GM18868 (cell line): ENCODE data around the gene PHF23.

ENCODE experiments used
- ATAC-seq: cut with Tn5 transposase; IDR thresholded peaks from one replicate; pipeline ENCODE4 v1.9.1; 2021; ENCODE audit warnings: mild to moderate bottlenecking, moderate library complexity; ENCODE audit not compliant: unreplicated experiment

The PHF23 gene

DNA sequence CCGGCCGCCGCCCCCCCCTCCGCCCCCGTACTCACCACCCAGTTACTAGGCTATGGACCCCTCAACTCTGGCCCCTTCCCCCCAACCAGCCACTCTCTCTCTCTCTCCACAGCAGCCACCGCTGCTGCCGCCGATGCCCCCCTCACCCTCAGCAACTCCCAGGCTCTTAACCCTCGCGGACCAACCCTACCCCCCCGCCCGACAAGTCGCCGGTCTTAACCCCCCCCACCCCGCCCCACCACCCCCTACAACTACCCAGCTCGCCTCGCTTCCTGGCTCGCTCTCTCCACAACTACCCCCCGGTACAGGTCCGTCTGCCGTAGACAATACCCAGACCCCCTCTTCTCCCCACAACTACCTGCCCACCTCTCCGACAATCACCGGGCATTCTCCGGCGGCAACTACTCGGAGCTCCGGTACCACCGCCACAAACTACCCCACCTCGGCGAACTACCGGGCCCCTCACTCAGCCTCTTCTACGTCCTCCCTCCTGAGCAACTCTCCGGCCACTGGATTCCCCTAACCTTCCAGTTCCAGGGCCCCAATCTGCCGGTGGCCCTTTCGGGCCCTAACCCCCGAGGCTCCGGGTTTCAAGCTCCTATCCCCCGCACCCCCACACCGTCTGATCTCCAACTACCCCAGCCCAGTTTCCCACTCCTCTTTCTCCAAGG, 702 bp downstream of the PHF23 start:
- no peak for ATAC-seq

DNA sequence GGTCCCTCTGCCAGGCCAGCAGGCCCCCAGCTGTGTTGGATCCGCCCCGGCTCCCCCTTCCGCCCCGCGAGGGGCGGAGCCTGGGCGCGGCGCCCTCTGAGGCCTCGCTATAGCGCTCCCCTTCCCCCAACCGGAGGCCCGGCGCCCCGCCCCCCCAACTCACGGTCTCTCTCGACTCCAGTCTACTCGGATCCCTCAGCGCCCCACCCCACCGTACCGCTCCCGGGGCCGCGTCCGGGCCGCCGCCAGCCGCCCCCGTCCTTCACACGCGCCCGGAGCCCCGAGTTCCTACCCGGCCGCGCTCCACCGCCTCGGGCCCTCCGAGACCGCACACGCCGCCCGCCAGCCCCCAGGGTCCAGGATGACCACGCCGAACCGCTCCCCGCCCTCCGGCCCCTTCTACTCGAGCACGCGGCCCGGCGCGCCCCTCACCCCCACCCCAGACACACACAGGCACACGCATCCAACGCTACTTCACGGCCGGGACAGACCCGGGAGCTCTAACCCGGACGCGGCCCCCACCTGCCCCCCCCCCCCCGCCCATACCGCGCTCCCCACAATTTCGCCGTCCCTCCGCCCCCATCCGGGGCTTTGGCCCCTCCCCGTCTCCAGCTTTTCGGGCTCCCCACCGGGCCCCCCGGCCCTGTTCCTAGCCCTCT, 1.4 kb downstream of the PHF23 start:
- no peak for ATAC-seq

- no peak for ATAC-seq
These were observed 1.9 kb downstream of the PHF23 start for GRCh38 chr17:7237266-7237760.

GRCh38 chr17:7236808-7237207, 2.4 kb downstream of the PHF23 start:
- no peak for ATAC-seq

DNA sequence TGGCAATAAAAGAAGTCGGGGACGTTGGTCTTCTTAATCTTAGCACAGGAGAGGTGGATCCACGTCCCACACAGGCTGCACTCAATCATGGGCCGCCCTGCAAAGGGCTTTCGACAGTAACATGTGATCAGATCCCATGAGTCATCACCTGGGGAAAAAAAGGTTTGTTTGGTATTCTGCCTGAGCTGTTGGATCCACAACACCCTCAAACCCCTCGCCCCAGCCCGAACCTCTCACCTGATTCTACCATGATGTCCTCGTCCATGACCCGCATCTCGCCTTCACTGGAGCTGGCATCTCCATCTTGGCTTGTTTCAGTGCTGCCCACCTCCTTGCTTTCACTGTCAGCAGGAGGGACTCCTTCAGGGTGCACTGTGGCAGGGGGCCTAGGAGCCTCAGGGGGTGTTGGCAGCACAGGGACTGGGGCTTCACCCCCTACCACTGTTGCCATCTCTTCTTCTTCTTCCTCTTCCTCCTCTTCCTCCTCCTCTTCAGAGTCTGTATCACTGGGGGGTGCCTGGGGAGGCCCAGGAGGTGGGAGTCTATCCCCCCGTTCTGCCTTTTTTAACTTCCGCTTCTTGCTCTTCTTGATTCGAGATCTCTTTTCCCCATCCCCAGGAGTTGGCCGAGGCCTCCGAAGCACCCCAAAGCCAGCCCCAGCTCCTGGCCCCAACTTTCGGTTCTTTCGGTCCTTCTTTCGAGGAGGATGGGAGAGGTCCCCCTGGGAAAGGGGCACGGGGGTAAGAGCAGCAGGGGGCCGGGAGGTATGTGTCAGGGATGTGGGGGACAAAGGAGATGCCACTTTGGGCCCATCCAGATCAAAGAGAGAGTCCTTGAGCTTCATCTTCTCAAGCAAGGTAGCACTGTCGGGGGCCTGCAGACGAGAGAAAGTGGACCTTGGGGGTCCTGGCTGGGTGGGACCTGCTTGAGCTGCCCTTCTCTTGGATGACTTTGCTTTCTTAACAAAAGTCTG, 3.3 kb downstream of the PHF23 start:
- no peak for ATAC-seq

- peak; percentile 55 for ATAC-seq
These were observed 4.9 kb downstream of the PHF23 start, which contains the start of gene DVL2 for GRCh38 chr17:7234083-7234951. TSS of gene DVL2 (minus strand) at chr17:7234517. CDS start at chr17:7234262, 255 bp downstream.

DNA sequence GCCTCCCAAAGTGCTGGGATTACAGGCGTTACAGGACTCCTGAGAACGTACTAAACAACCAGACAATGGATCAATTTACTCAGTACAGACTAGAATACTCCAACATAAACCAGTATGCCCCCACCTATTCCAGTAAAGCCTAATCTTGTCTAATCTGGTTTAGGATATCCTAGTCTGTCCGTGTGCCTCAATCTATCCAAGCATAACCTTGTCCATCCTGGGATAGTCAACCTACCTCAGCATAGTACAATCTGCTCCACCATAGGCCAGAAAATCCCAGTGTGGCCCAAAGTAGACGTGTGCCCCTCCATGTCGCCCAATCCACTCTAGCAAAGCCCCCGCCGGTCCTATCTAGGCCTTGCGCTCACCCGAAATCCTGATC, 5.6 kb downstream of the PHF23 start:
- ATAC-seq = no peak

DNA sequence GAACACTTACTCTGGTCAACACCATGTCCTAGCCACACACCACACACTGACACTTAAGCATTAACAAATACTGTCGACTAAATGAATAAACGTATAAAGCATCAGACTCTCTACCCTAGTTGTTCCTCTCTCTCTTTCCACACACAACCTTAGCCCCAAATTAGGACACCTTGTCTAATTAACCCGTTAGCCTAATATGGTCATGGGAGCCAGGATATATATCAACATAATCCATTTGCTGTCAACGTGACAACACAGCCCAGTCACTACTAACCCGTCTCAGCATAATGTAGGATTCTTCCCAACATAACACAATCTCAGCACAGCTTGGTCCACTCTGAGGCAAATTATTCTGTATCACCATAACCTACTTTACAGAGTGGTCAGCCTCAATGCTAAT, 7.1 kb downstream of the PHF23 start:
- ATAC-seq = no peak

DNA sequence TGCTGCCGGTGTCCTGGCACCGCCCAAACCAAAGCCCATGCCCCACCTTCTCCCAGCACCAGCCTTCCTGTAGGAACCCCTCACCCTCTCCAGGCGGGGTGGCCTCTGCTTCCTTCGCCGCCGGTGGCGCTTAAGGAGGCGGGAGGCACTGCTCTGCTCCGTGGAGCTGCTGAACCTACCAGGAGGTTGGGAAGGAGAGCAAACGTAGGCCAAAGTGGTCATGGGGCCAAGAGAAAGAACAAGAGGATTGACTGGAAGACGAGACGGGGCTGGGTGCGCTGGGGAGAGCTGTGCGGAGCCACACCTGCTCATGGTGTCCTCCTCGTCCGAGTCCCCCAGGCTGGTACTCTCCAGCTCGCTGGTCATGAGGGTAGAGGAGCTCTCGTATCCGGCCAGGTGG, 9.8 kb downstream of the PHF23 start:
- no peak for ATAC-seq

GRCh38 chr17:7228920-7229319, 10.3 kb downstream of the PHF23 start:
- no peak for ATAC-seq

- no peak for ATAC-seq
These were observed 12.2 kb downstream of the PHF23 start for GRCh38 chr17:7226721-7227710.

GRCh38 chr17:7225711-7226331, 13.4 kb downstream of the PHF23 start:
- ATAC-seq = no peak

DNA sequence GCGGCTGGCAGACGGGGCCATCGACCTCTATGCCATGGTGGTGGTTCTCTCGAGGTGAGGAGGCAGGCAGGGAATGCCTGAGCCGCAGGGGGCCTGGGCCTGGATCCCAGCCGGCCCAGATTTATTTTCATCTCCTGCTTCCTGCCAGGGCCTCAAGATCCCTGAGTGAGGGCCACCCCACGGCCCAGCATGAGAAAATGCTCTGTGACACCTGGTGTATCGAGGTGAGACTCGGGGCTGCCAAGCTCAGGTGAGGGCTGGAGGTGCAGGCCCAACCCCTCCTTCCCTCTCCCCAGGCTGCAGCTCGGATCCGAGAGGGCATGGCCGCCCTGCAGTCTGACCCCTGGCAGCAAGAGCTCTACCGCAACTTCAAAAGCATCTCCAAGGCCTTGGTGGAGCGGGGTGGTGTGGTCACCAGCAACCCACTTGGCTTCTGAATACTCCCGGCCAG, 14.6 kb downstream of the PHF23 start:
- no peak for ATAC-seq

GRCh38 chr17:7224110-7224509, 15.1 kb downstream of the PHF23 start:
- ATAC-seq = no peak

- ATAC-seq = no peak
These were observed 15.9 kb downstream of the PHF23 start for GRCh38 chr17:7223375-7223774.

- ATAC-seq = no peak
These were observed 16.3 kb downstream of the PHF23 start for GRCh38 chr17:7222972-7223292.

DNA sequence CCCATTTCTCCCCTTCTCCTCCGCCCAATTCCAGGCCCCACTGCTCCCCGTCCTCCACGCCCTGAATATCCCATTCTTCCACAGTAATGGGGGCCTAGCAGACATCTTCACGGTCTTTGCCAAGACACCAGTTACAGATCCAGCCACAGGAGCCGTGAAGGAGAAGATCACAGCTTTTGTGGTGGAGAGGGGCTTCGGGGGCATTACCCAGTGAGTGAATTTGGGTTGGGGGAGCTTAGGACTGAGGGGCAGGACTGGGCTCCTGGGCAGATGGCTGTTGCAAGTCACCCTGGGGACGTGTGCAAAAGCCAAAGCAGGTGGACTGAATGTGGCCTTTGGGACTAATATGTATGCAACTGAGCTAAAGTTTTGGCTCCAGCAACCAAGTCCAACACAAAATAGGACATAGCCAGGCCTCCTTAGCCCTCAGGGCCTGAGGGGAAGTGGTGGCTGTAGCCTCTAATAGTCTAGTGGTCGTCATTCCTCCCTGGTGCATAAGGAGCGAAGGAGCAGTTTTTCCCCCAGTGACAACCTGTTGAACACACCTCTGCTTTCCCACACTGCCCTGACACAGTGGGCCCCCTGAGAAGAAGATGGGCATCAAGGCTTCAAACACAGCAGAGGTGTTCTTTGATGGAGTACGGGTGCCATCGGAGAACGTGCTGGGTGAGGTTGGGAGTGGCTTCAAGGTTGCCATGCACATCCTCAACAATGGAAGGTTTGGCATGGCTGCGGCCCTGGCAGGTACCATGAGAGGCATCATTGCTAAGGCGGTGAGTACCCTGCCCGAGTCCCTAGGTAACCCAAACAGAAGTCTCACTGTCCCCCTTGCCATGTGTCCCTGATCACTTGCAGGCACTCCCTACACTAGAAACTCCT, 16.9 kb downstream of the PHF23 start:
- no peak for ATAC-seq
